ENCODE data around the gene GRM1.

DNA sequence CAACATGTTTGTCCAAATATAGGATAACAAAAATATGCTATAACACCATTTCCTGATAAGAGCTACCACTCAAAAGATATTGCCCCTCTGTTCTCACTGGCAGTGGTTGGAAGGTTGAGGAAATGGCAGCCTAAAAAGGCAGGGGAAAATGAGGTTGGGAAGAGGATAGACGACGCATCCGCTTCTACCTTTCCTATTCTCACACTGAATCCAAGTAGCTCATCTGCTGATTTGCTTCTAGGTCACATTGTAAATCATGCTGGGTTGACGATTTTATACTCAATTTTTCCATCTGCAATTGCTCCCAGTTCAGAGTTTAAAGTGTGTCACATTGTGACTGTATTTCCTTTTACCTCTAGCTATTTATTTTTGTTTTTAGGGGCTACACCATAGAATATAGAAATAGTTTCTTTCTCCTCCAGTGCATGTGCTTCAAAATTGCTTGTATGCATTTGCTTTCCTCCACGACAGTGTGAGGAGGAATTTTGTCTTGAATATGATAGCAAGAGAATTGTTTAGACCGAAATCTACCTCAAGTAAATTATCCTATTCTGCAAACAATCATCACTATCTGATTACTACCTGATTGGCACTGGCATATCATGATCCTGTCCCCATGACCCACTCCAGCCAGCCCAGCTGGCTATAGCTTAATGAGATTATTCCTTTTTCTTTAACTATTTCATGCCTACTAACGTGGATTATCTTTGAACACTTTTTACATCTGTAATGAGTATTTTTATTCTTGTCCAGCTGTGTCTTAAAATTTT is 335.2 kb downstream of the GRM1 start:
- TF ChIP-seq, protein P1, sequence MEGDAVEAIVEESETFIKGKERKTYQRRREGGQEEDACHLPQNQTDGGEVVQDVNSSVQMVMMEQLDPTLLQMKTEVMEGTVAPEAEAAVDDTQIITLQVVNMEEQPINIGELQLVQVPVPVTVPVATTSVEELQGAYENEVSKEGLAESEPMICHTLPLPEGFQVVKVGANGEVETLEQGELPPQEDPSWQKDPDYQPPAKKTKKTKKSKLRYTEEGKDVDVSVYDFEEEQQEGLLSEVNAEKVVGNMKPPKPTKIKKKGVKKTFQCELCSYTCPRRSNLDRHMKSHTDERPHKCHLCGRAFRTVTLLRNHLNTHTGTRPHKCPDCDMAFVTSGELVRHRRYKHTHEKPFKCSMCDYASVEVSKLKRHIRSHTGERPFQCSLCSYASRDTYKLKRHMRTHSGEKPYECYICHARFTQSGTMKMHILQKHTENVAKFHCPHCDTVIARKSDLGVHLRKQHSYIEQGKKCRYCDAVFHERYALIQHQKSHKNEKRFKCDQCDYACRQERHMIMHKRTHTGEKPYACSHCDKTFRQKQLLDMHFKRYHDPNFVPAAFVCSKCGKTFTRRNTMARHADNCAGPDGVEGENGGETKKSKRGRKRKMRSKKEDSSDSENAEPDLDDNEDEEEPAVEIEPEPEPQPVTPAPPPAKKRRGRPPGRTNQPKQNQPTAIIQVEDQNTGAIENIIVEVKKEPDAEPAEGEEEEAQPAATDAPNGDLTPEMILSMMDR (IDR thresholded peaks at IDR 0.05; ENCODE audit: extremely low read depth in 1 of 2, insufficient read depth in 1 of 2, low read depth in 1 of 2, low read length in 2 of 2): no peak
- TF ChIP-seq, protein P2, sequence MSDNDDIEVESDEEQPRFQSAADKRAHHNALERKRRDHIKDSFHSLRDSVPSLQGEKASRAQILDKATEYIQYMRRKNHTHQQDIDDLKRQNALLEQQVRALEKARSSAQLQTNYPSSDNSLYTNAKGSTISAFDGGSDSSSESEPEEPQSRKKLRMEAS (IDR thresholded peaks at IDR 0.05; ENCODE audit: insufficient read depth, insufficient read length): no peak
- no peak for TF ChIP-seq POLR2AphosphoS5 (IDR thresholded peaks at IDR 0.05; ENCODE audit: insufficient read depth, low read depth, low read length)
- no peak for TF ChIP-seq POLR2A (IDR thresholded peaks at IDR 0.05; ENCODE audit: low read depth, low read length)
- TF ChIP-seq MYC (IDR thresholded peaks at IDR 0.05; ENCODE audit: low read depth, low read length): no peak
- TF ChIP-seq GATA2 (IDR thresholded peaks at IDR 0.05; ENCODE audit: insufficient read depth, insufficient read length, low read depth, low read length): no peak

All from endothelial cell of umbilical vein (primary cell).